Measurements from ENCODE around the gene LDLRAD2. TPM values are rescaled to one million over a fixed set of nuclear protein-coding genes. Genes with fewer than 3 reads are reported as not detected.
"Not testable (repeated sequence)": the region's sequence is repeated elsewhere in the genome, so short reads cannot be mapped to it uniquely, and the experiment has no call there.

The LDLRAD2 gene
- total RNA-seq, 1 experiment from 2014 or later, result not detected

- TF ChIP-seq ZBTB33 (IDR thresholded peaks at IDR 0.05; ENCODE audit: extremely low read depth, insufficient replicate concordance, low read length), result peak; percentile 74
- no peak for TF ChIP-seq ATF3 (IDR thresholded peaks at IDR 0.05)
- TF ChIP-seq SP1 (IDR thresholded peaks at IDR 0.05; ENCODE audit: low read depth), result peak; percentile 63
- no peak for TF ChIP-seq EZH2 (IDR thresholded peaks at IDR 0.05)
Measured at GRCh38 chr1:21782868-21783678, 29.0 kb upstream of the LDLRAD2 start, which contains the start of gene USP48 (continued).

- Histone ChIP-seq H3K9ac (ENCODE audit: low read length) (peak overlapping the region; percentile 77), H3K4me3 (replicated peaks in 1 of 2; ENCODE audit: low read depth in 1 of 2, low read length in 2 of 2) (peak overlapping the region; percentile 67 to 78), H3K9me3 (ENCODE audit: control insufficient read depth in 1 of 2, insufficient read depth in 1 of 2, low read depth in 1 of 2, low read length in 2 of 2) (no peaks in the 10 kb centered on the region), H3K79me2 (ENCODE audit: insufficient read depth, low read length) (peaks cover 38% of the 10 kb centered on the region), H2AFZ (ENCODE audit: low read depth, low read length, poor library complexity, severe bottlenecking) (no peak overlapping the region), H3K4me1 (ENCODE audit: control insufficient read depth in 1 of 2, insufficient read depth in 2 of 2, low read length in 2 of 2) (peaks cover 10 to 39% of the 10 kb centered on the region in 2 experiments; a peak in 3 of 4 replicates), H4K20me1 (ENCODE audit: insufficient read depth) (no peaks in the 10 kb centered on the region), H3K9me2 (ENCODE audit: insufficient read depth) (no peaks in the 10 kb centered on the region), H3K27ac (ENCODE audit: low read depth, low read length) (peak overlapping the region; percentile 81), H3K36me3 (ENCODE audit: control insufficient read depth in 1 of 2, insufficient read depth in 2 of 2, low read length in 2 of 2) (no peaks in the 10 kb centered on the region), H3K4me2 (ENCODE audit: low read length) (peak overlapping the region; percentile 83), H3K27me3 (ENCODE audit: insufficient read depth, low read length) (no peaks in the 10 kb centered on the region)
- ChIA-PET POLR2A (no interaction called here), CTCF (no interaction called here), RAD21 (ENCODE audit: low non-redundant PET in 1 of 2, low total read pairs in 2 of 2, uncharacterized antibody in 2 of 2, unreplicated experiment in 2 of 2) (no interaction called here)
- intact Hi-C loops (cut with micrococcal nuclease), result loop anchor here (5.0 kb wide), 1 partner anchor 153 kb away; the partner anchor contains the start of gene HSPG2
- ATAC-seq (no peak; the same call in 1 of the 2 replicates), DNase-seq (ENCODE audit: low read depth, low spot score) (no peak)
- no peak for TF ChIP-seq POLR2A (IDR thresholded peaks at IDR 0.05; ENCODE audit: borderline replicate concordance, extremely low read depth, insufficient read depth, insufficient read length)
- peak; percentile 56 for TF ChIP-seq EGR1 (IDR thresholded peaks at IDR 0.05; ENCODE audit: low read depth)
- BruUV-seq (replicated peaks), result no TSS peak
Measured at GRCh38 chr1:21783679-21784603, 28.1 kb upstream of the LDLRAD2 start.

- Histone ChIP-seq H3K79me2 (ENCODE audit: insufficient read depth, low read length) (peaks cover 20% of the 10 kb centered on the region), H3K4me1 (ENCODE audit: control insufficient read depth in 1 of 2, insufficient read depth in 2 of 2, low read length in 2 of 2) (peaks cover 2 to 27% of the 10 kb centered on the region in 2 experiments; a peak in 3 of 4 replicates)
- H3K27me3 ChIP-seq (ENCODE audit: insufficient read depth, low read length); CTCF ChIA-PET; H3K9me3 ChIP-seq (ENCODE audit: control insufficient read depth in 1 of 2, insufficient read depth in 1 of 2, low read depth in 1 of 2, low read length in 2 of 2); H3K36me3 ChIP-seq (ENCODE audit: control insufficient read depth in 1 of 2, insufficient read depth in 2 of 2, low read length in 2 of 2); BruUV-seq (replicated peaks); H2AFZ ChIP-seq (ENCODE audit: low read depth, low read length, poor library complexity, severe bottlenecking); H3K9me2 ChIP-seq (ENCODE audit: insufficient read depth); H3K9ac ChIP-seq (ENCODE audit: low read length); H3K4me3 ChIP-seq (replicated peaks in 1 of 2; ENCODE audit: low read depth in 1 of 2, low read length in 2 of 2); intact Hi-C loops (cut with micrococcal nuclease); H3K4me2 ChIP-seq (ENCODE audit: low read length); DNase-seq (ENCODE audit: low read depth, low spot score); POLR2A ChIA-PET; H3K27ac ChIP-seq (ENCODE audit: low read depth, low read length); RAD21 ChIA-PET (ENCODE audit: low non-redundant PET in 1 of 2, low total read pairs in 2 of 2, uncharacterized antibody in 2 of 2, unreplicated experiment in 2 of 2); H4K20me1 ChIP-seq (ENCODE audit: insufficient read depth); ATAC-seq: not testable (repeated sequence)
Measured at GRCh38 chr1:21785764-21786163, 26.3 kb upstream of the LDLRAD2 start.

Data from HCT116 (cell line).